PC-3 (cell line): ENCODE results near the gene ANAPC2. TPM values are rescaled to one million over a fixed set of nuclear protein-coding genes. Genes with fewer than 3 reads are reported as not detected.

Experiments used
- ATAC-seq: fragments of 200-7000 bp; cut with Tn5 transposase; 2 replicates; pipeline ENCODE4 v1.9.1; 2020; ENCODE audit warnings: mild to moderate bottlenecking, moderate library complexity
- BruUV-seq: library from RNA; stranded (reverse); fragments of 400-500 nt; replicated peaks from 2 replicates; lab custom pipeline; 2021; lab: Mats Ljungman, UMichigan
- CTCF ChIA-PET: fragments of 300-600 bp; sonication (Branson Sonifier 250); formaldehyde crosslinking; loops from one replicate; lab custom pipeline; 2022; ENCODE audit warnings: antibody characterized with exemption; lab: Charles Lee
- POLR2A ChIA-PET: fragments of 300-600 bp; sonication (Branson Sonifier 250); formaldehyde crosslinking; loops from one replicate; lab custom pipeline; 2022; ENCODE audit warnings: antibody characterized with exemption; ENCODE audit not compliant: unreplicated experiment; lab: Charles Lee
- DNase-seq: peaks from one replicate; pipeline ENCODE4 v3.0.0-alpha.2; 2015
- H2AFZ ChIP-seq: fragments of 300-600 bp; sonication (generic); 2 replicates; pipeline ENCODE4 v1.6.0; 2016; ENCODE audit warnings: antibody characterized with exemption, low read length
- H3F3A ChIP-seq: fragments of 300-600 bp; sonication (generic); one replicate; pipeline ENCODE4 v1.6.0; 2017; ENCODE audit warnings: antibody characterized with exemption, low read length, control low read depth, mild to moderate bottlenecking; ENCODE audit not compliant: unreplicated experiment
- H3K27ac ChIP-seq: fragments of 300-600 bp; sonication (generic); 2 replicates; pipeline ENCODE4 v1.5.1; 2016; ENCODE audit warnings: mild to moderate bottlenecking, low read length
- H3K27me3 ChIP-seq: fragments of 300-600 bp; sonication (generic); 2 replicates; pipeline ENCODE4 v1.6.1; 2016; ENCODE audit warnings: low read length, mixed read lengths
- H3K36me3 ChIP-seq: fragments of 300-600 bp; sonication (generic); 2 replicates; pipeline ENCODE4 v1.6.1; 2016; ENCODE audit warnings: low read depth, mixed run types, low read length, mixed read lengths
- H3K4me1 ChIP-seq: fragments of 300-600 bp; sonication (generic); 2 replicates; pipeline ENCODE4 v1.5.1; 2016; ENCODE audit warnings: low read length; ENCODE audit not compliant: insufficient read depth
- H3K4me2 ChIP-seq: fragments of 300-600 bp; sonication (generic); 2 replicates; pipeline ENCODE4 v1.6.0; 2016; ENCODE audit warnings: low read length
- H3K4me3 ChIP-seq: fragments of 300-600 bp; sonication (generic); 2 replicates; pipeline ENCODE4 v1.5.1; 2016; ENCODE audit warnings: mild to moderate bottlenecking, low read length, mixed read lengths
- H3K79me2 ChIP-seq: fragments of 300-600 bp; sonication (generic); 2 replicates; pipeline ENCODE4 v1.6.1; 2017; ENCODE audit warnings: low read length, mixed read lengths
- H3K9ac ChIP-seq: fragments of 300-600 bp; sonication (generic); 2 replicates; pipeline ENCODE4 v1.6.0; 2016; ENCODE audit warnings: mild to moderate bottlenecking, low read length
- H3K9me2 ChIP-seq: fragments of 300-600 bp; sonication (generic); replicated peaks from 2 replicates; pipeline ENCODE4 v1.6.1; 2016; ENCODE audit warnings: mixed run types, low read length, mixed read lengths
- H3K9me3 ChIP-seq: fragments of 300-600 bp; sonication (generic); 2 replicates; pipeline ENCODE4 v1.6.1; 2016; ENCODE audit warnings: low read length, mixed read lengths
- H4K20me1 ChIP-seq: fragments of 300-600 bp; sonication (generic); 2 replicates; pipeline ENCODE4 v1.6.1; 2016; ENCODE audit warnings: low read length, mixed read lengths
- EZH2 ChIP-seq: fragments of 300-600 bp; sonication (generic); IDR thresholded peaks from one replicate; pipeline ENCODE4 v1.6.1; 2017; ENCODE audit warnings: antibody characterized with exemption, mild to moderate bottlenecking, low read length; ENCODE audit not compliant: unreplicated experiment
- EZH2phosphoT487 ChIP-seq: fragments of 300-600 bp; sonication (generic); IDR thresholded peaks from 2 replicates; pipeline ENCODE4 v1.6.1; 2018; ENCODE audit warnings: mild to moderate bottlenecking, antibody characterized with exemption, low read length, borderline replicate concordance
- intact Hi-C: fragments of 100-400 bp; cut with micrococcal nuclease; formaldehyde crosslinking; loops from 2 replicates; pipeline ENCODE4 v1.9.0; 2023
- total RNA-seq: library from RNA; depleted of rRNA; stranded (reverse); fragments of >200 nt; gene quantifications from 2 replicates; pipeline ENCODE4 v1.2.3, GENCODE V29; 2014
- TF ChIP-seq, protein P1 (sequence below): fragments of 300-600 bp; sonication (generic); conservative IDR thresholded peaks from 2 replicates; pipeline ENCODE4 v1.5.1; 2017; ENCODE audit warnings: antibody characterized with exemption, low read depth, mild to moderate bottlenecking, low read length

Gene ANAPC2
- total RNA-seq, 1 experiment from 2014 or later = 21.6 TPM

DNA sequence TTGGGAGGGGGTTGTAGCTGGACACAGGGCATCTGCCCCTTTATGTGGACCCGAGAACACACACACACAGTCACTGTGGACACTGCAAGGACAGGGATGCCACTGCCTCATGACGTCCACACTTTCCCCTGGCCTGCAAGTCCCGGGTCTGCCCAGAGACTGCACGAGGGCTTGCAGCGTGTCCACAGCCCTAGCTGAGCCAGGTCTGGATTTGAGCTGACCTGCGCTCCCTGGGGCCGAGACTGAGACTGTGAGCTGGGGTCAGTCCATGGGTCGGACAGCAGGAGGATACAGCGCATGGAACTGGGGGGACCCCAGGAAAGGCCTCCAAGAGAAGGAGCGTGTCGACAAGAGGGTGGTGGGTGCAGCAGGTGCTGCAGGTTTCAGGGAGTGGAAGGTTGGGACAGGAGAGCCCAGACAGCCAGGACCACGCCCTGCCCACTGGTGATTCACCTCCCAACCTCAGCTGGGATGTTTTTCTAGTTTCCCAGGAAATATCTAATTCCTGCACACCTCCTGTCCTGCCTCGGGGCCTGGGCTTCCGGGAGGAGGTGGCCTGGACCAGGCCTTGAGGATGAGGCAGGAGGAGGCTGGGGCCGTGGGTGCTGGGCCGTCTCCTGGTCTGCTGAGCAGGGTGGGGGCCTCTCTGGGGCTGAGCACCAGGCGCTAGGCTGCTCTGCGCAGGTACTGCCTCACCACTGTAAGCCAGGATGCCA, 38.1 kb upstream of the ANAPC2 start:
- peak; percentile 61 for ATAC-seq
- Histone ChIP-seq H3K36me3 (no peaks in the 10 kb centered on the region), H3K4me2 (peak overlapping the region; percentile 88), H3K27me3 (no peaks in the 10 kb centered on the region), H3F3A (peaks cover 2% of the 10 kb centered on the region), H3K4me3 (peak overlapping the region; percentile 59), H3K9me3 (no peaks in the 10 kb centered on the region), H3K79me2 (peaks cover 19% of the 10 kb centered on the region), H4K20me1 (no peaks in the 10 kb centered on the region), H2AFZ (no peak overlapping the region), H3K9me2 (no peaks in the 10 kb centered on the region), H3K27ac (peak overlapping the region; percentile 99), H3K4me1 (peaks cover 40% of the 10 kb centered on the region), H3K9ac (peak overlapping the region; percentile 83)
- TSS peak; percentile 36 for BruUV-seq
- DNase-seq = peak; percentile 93
- TF ChIP-seq, protein P1, sequence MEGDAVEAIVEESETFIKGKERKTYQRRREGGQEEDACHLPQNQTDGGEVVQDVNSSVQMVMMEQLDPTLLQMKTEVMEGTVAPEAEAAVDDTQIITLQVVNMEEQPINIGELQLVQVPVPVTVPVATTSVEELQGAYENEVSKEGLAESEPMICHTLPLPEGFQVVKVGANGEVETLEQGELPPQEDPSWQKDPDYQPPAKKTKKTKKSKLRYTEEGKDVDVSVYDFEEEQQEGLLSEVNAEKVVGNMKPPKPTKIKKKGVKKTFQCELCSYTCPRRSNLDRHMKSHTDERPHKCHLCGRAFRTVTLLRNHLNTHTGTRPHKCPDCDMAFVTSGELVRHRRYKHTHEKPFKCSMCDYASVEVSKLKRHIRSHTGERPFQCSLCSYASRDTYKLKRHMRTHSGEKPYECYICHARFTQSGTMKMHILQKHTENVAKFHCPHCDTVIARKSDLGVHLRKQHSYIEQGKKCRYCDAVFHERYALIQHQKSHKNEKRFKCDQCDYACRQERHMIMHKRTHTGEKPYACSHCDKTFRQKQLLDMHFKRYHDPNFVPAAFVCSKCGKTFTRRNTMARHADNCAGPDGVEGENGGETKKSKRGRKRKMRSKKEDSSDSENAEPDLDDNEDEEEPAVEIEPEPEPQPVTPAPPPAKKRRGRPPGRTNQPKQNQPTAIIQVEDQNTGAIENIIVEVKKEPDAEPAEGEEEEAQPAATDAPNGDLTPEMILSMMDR = no peak
- TF ChIP-seq EZH2 (no peak), EZH2phosphoT487 (no peak)
- intact Hi-C loops = loop anchor here (5.0 kb wide), 2 partner anchors 39 to 109 kb away; partner anchors contain the start of genes ANAPC2 and SSNA1
- ChIA-PET CTCF (interaction anchor here (0.6 to 1.1 kb wide), 3 partner anchors 36 to 639 kb away, joined by 3 to 5 read pairs (median 4); partner anchors contain the start of genes ANAPC2 and SSNA1), POLR2A (interaction anchor here (1.2 kb wide), 1 partner anchor 14 kb away, joined by 4 read pairs; no protein-coding TSS in a partner anchor)

DNA sequence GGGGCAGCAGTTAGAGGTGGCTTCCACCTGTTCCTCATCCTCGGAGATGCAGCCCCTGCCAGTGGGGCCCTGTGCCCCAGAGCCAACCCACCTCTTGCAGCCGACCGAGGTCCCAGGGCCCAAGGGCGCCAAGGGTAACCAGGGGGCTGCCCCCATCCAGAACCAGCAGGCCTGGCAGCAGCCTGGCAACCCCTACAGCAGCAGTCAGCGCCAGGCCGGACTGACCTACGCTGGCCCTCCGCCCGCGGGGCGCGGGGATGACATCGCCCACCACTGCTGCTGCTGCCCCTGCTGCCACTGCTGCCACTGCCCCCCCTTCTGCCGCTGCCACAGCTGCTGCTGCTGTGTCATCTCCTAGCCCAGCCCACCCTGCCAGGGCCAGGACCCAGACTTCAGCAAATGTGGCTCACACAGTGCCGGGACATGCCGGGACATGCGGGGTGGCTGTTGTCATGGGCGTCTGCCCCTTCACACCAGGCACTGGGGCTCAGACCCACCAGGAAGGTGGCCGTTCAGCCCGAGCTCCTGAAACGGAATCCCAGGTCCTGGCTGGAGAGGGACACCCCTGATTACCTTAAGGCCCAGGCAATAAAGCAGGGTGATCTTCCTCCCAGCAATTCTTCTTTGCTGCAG, 37.5 kb upstream of the ANAPC2 start:
- H3K9me2 ChIP-seq = no peaks in the 10 kb centered on the region
- TF ChIP-seq EZH2phosphoT487 = no peak
- no peak for TF ChIP-seq EZH2
- TF ChIP-seq, protein P1 = no peak
- peak overlapping the region; percentile 67 for H3K9ac ChIP-seq
- H3K27ac ChIP-seq = peak overlapping the region; percentile 99
- no peaks in the 10 kb centered on the region for H4K20me1 ChIP-seq
- intact Hi-C loops = loop anchor here (5.0 kb wide), 2 partner anchors 39 to 109 kb away; partner anchors contain the start of genes ANAPC2 and SSNA1
- H3K27me3 ChIP-seq = no peaks in the 10 kb centered on the region
- BruUV-seq = no TSS peak
- POLR2A ChIA-PET = interaction anchor here (0.6 kb wide), 1 partner anchor 35 kb away, joined by 8 read pairs; no protein-coding TSS in a partner anchor
- H2AFZ ChIP-seq = no peak overlapping the region
- ATAC-seq = no peak
- peak overlapping the region; percentile 59 for H3K4me3 ChIP-seq
- peaks cover 40% of the 10 kb centered on the region for H3K4me1 ChIP-seq
- H3F3A ChIP-seq = peaks cover 2% of the 10 kb centered on the region
- H3K4me2 ChIP-seq = peak overlapping the region; percentile 88
- H3K79me2 ChIP-seq = peaks cover 19% of the 10 kb centered on the region
- no peaks in the 10 kb centered on the region for H3K9me3 ChIP-seq
- DNase-seq = no peak
- no peaks in the 10 kb centered on the region for H3K36me3 ChIP-seq
- CTCF ChIA-PET = no interaction called here
